Gastroesophageal sphincter (tissue), 3 donors: ENCODE data around the gene PLEKHG2.
"Not testable (repeated sequence)": the region's sequence is repeated elsewhere in the genome, so short reads cannot be mapped to it uniquely, and the experiment has no call there.

Source experiments
- CTCF ChIP-seq, 4 experiments: fragments of 200-600 bp in 2 of 4; fragments of 450-650 bp in 2 of 4; sonication (generic) in 1 of 4; IDR thresholded peaks; one replicate each; pipeline ENCODE4 v1.5.1; 2017 to 2019; ENCODE audit warnings: antibody characterized with exemption in 4 of 4, mild to moderate bottlenecking in 2 of 4, moderate library complexity in 2 of 4
- POLR2A ChIP-seq, 2 donors: fragments of 450-650 bp; IDR thresholded peaks; one replicate each; pipeline ENCODE4 v1.6.1; 2017; ENCODE audit warnings: antibody characterized with exemption in 2 of 2, mild to moderate bottlenecking in 2 of 2, moderate library complexity in 1 of 2
- POLR2AphosphoS5 ChIP-seq: sonication (generic); formaldehyde crosslinking; IDR thresholded peaks from one replicate; pipeline ENCODE4 v1.6.1; 2017; ENCODE audit warnings: antibody characterized with exemption

- not testable (repeated sequence) for TF ChIP-seq CTCF (IDR thresholded peaks at IDR 0.05); POLR2A (IDR thresholded peaks at IDR 0.05); POLR2AphosphoS5
Measured at GRCh38 chr19:39451257-39451656, 38.8 kb downstream of the PLEKHG2 start.
